Liver (tissue), 9 donors: ENCODE results near the gene LRRC37A3. TPM values are rescaled to one million over a fixed set of nuclear protein-coding genes. Genes with fewer than 3 reads are reported as not detected.
"Not testable (repeated sequence)": the region's sequence is repeated elsewhere in the genome, so short reads cannot be mapped to it uniquely, and the experiment has no call there.

Experiments used
- DNase-seq: peaks from one replicate; pipeline ENCODE4 v3.0.0-alpha.2; 2017; ENCODE audit warnings: low spot score
- H3K27ac ChIP-seq, 2 donors: one replicate each; pipeline ENCODE4 v1.7.0; 2013; ENCODE audit warnings: inconsistent platforms in 2 of 2, low read length in 2 of 2, control low read depth in 1 of 2, low read depth in 1 of 2, mild to moderate bottlenecking in 1 of 2
- H3K27me3 ChIP-seq, 4 donors: one replicate each; pipeline versions ENCODE4 v1.6.1 to v1.7.0; 2013; ENCODE audit warnings: low read length in 3 of 4, inconsistent platforms in 1 of 4, mild to moderate bottlenecking in 1 of 4, moderate library complexity in 1 of 4; ENCODE audit not compliant: control insufficient read depth in 4 of 4, insufficient read depth in 4 of 4
- H3K36me3 ChIP-seq, 4 donors: one replicate each; pipeline versions ENCODE4 v1.6.1 to v1.7.0; 2013; ENCODE audit warnings: low read length in 3 of 4, mild to moderate bottlenecking in 3 of 4, low read depth in 1 of 4, moderate library complexity in 1 of 4; ENCODE audit not compliant: control insufficient read depth in 4 of 4, insufficient read depth in 3 of 4
- H3K4me1 ChIP-seq, 4 donors: one replicate each; pipeline versions ENCODE4 v1.6.1 to v1.7.0; 2013; ENCODE audit warnings: low read length in 3 of 4, mild to moderate bottlenecking in 3 of 4, moderate library complexity in 1 of 4; ENCODE audit not compliant: control insufficient read depth in 4 of 4, insufficient read depth in 4 of 4
- H3K4me3 ChIP-seq, 3 donors: one replicate each; pipeline versions ENCODE4 v1.6.1 to v1.7.0; 2013; ENCODE audit warnings: low read length in 3 of 3, control low read depth in 1 of 3, low read depth in 1 of 3, mild to moderate bottlenecking in 1 of 3
- H3K9ac ChIP-seq, 2 donors: one replicate each; pipeline ENCODE4 v1.7.0; 2013; ENCODE audit warnings: low read length in 2 of 2, mild to moderate bottlenecking in 2 of 2, moderate library complexity in 2 of 2, control low read depth in 1 of 2, low read depth in 1 of 2
- H3K9me3 ChIP-seq, 4 donors: one replicate each; pipeline versions ENCODE4 v1.6.1 to v1.7.0; 2013; ENCODE audit warnings: low read length in 3 of 4; ENCODE audit not compliant: control insufficient read depth in 4 of 4
- FOXA2 ChIP-seq: IDR thresholded peaks from 2 replicates; pipeline ENCODE4 v1.6.1; 2016; ENCODE audit warnings: antibody characterized with exemption
- HNF4A ChIP-seq, 2 donors: conservative IDR thresholded peaks; 2 replicates each; pipeline ENCODE4 v1.6.1; 2016; ENCODE audit warnings: antibody characterized with exemption in 2 of 2, mild to moderate bottlenecking in 2 of 2
- JUND ChIP-seq, 2 donors: IDR thresholded peaks; 2 replicates each; pipeline ENCODE4 v1.6.1; 2016; ENCODE audit warnings: antibody characterized with exemption in 2 of 2
- NR2F2 ChIP-seq: IDR thresholded peaks from 2 replicates; pipeline ENCODE4 v1.6.1; 2016; ENCODE audit warnings: antibody characterized with exemption
- RAD21 ChIP-seq, 2 donors: IDR thresholded peaks; 2 replicates each; pipeline ENCODE4 v1.6.1; 2016; ENCODE audit warnings: antibody characterized with exemption in 2 of 2, mild to moderate bottlenecking in 2 of 2
- WGBS: extraction: QIAGEN DNeasy Blood & Tissue Kit; methylation state at CpG from one replicate; pipeline ENCODE4 v1.1.7; 2013; 5-methylcytosine and 5-hydroxymethylcytosine counted together
- polyA plus RNA-seq, 2 donors: library from polyadenylated mRNA; stranded (reverse) in 1 of 2; unstranded in 1 of 2; fragments of 200-250 nt in 1 of 2; fragments of >200 nt in 1 of 2; fragmentation: Nextera tagmentation in 1 of 2; extraction: Ambion mirVana in 1 of 2; gene quantifications; one replicate each; pipeline versions ENCODE4 v1.2.1 to v1.2.3, GENCODE V29; 2013 to 2015
- total RNA-seq, 2 donors: library from RNA; depleted of rRNA; stranded (reverse); fragments of >200 nt; gene quantifications; one replicate each; pipeline ENCODE4 v1.2.3, GENCODE V29; 2014
- TF ChIP-seq, protein P1 (sequence below): fragments of 150-350 bp; IDR thresholded peaks from 2 replicates; pipeline ENCODE4 v1.5.1; 2017; ENCODE audit warnings: improper control_type of control experiment, low read depth, low read length; ENCODE audit not compliant: missing input control
- donor health status: healthy.
- donor health status: healthy.
- donor health status: healthy.
- donor health status: healthy.
- donor health status: healthy.

Gene LRRC37A3
- total and polyA plus RNA-seq, 4 donors: 0.46 to 4.5 (median 3.0) TPM

DNA sequence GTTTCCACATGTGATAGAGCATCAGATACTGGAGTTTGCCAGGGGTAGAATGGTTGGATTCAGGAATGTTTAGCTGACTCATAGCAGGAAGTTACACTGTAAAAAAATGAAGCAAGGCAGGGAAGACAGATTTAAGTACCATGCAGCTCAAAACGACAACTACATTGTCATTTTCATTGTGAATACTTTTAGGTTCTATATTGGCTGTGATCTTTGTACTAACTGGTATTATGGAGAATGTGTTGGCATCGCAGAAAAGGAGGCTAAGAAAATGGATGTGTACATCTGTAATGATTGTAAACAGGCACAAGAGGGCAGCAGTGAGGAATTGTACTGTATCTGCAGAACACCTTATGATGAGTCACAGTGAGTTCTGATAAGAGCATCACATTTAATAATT lies 8.2 kb upstream of the LRRC37A3 start:
- 0% methylated on average over 2 of the region's 2 CpGs for WGBS
- TF ChIP-seq, protein P1, sequence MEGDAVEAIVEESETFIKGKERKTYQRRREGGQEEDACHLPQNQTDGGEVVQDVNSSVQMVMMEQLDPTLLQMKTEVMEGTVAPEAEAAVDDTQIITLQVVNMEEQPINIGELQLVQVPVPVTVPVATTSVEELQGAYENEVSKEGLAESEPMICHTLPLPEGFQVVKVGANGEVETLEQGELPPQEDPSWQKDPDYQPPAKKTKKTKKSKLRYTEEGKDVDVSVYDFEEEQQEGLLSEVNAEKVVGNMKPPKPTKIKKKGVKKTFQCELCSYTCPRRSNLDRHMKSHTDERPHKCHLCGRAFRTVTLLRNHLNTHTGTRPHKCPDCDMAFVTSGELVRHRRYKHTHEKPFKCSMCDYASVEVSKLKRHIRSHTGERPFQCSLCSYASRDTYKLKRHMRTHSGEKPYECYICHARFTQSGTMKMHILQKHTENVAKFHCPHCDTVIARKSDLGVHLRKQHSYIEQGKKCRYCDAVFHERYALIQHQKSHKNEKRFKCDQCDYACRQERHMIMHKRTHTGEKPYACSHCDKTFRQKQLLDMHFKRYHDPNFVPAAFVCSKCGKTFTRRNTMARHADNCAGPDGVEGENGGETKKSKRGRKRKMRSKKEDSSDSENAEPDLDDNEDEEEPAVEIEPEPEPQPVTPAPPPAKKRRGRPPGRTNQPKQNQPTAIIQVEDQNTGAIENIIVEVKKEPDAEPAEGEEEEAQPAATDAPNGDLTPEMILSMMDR: peak; percentile 47
- TF ChIP-seq RAD21 (IDR thresholded peaks at IDR 0.05) (peak; percentile 66 to 74), JUND (IDR thresholded peaks at IDR 0.05) (peak; percentile 55 to 65), FOXA2 (peak; percentile 38)
- H3K27ac ChIP-seq, H3K4me1 ChIP-seq, H3K36me3 ChIP-seq, H3K9ac ChIP-seq, H3K4me3 ChIP-seq, H3K9me3 ChIP-seq, H3K27me3 ChIP-seq: not testable (repeated sequence)
- DNase-seq: peak; percentile 57

DNA sequence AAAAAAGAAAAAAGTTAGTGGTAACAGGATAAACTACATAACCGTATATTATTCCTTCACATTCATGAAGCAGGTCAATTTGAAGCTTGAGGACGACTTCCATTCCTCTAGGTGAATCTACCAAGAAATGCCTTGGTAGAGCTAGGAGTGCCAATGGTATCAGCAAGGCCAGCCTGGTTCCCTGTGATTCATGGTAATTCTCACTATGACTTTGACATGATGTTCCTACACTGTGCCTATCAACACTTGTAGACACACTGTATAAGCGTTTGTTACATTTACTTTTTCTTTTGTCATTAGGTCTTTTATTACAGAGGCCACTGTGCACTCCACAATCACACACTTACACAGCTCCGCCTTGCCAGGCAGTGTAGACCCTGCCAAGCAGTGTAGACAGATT lies 7.2 kb upstream of the LRRC37A3 start:
- not testable (repeated sequence) for H3K4me3 ChIP-seq, H3K9me3 ChIP-seq, H3K27ac ChIP-seq, H3K27me3 ChIP-seq, H3K4me1 ChIP-seq, H3K36me3 ChIP-seq, H3K9ac ChIP-seq, DNase-seq
- 93% methylated on average over 4 of the region's 4 CpGs for WGBS

- not testable (repeated sequence) for H3K9me3 ChIP-seq
These were observed 6.0 kb upstream of the LRRC37A3 start for GRCh38 chr17:64925244-64925643.

DNA sequence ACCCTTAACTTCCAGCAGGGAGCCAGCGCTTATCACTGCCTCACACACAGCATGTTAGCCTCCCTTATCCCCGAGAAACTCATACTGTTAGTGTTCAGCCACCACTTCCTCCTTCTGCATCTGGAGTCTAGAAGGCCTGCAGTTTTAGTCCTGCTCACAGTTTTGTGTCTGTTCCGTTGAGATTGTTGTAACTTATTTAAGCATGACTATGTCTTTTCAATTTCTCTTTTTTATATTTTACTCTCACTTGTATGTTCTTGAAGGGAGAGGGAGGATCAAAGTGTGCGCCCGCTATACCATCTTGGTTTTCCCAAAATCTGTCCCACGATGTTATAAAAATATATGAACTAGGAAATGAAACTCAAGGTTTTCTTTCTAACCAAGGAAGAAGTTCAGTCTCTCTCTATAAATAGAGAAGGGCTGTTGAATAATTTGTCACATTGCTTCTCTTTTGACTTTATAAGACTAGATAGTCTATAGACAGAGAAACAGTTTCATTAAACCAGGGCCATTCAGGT lies 3.8 kb upstream of the LRRC37A3 start:
- not testable (repeated sequence) for H3K9ac ChIP-seq, H3K4me1 ChIP-seq, H3K4me3 ChIP-seq, H3K27ac ChIP-seq, H3K27me3 ChIP-seq, H3K36me3 ChIP-seq, H3K9me3 ChIP-seq
- peak; percentile 63 for DNase-seq
- WGBS: 83% methylated on average over 6 of the region's 6 CpGs

More at GRCh38 chr17:64925244-64925643, 6.0 kb upstream of the LRRC37A3 start:
- H3K4me3 ChIP-seq, H3K36me3 ChIP-seq, H3K4me1 ChIP-seq, H3K27ac ChIP-seq, H3K27me3 ChIP-seq, DNase-seq, H3K9ac ChIP-seq: not testable (repeated sequence)
- 79% methylated on average over 4 of the region's 4 CpGs for WGBS

GRCh38 chr17:64920419-64921172 lies 1.3 kb upstream of the LRRC37A3 start:
- no peak for TF ChIP-seq NR2F2
- peak; percentile 31 to 43 for TF ChIP-seq HNF4A (conservative IDR thresholded peaks at IDR 0.05)
- peaks cover 0 to 7% (median 3%) of the 10 kb centered on the region in 4 donors for H3K4me1 ChIP-seq
- DNase-seq: peak; percentile 50
- H3K9me3 ChIP-seq: no peaks in the 10 kb centered on the region
- peaks cover 0 to 1% (median 0%) of the 10 kb centered on the region in 4 donors for H3K36me3 ChIP-seq
- WGBS: 75% methylated on average over 12 of the region's 12 CpGs
- H3K27me3 ChIP-seq: no peaks in the 10 kb centered on the region
- H3K4me3 ChIP-seq: no peak overlapping the region
- no peak overlapping the region for H3K9ac ChIP-seq
- H3K27ac ChIP-seq: peak overlapping the region; percentile 5 to 54
